Endothelial cell of umbilical vein (primary cell): ENCODE results near the gene NAV2.

Experiments
- EZH2 ChIP-seq: IDR thresholded peaks from 2 replicates; pipeline ENCODE4 v1.6.1; 2012; ENCODE audit warnings: borderline replicate concordance, low read depth, mild to moderate bottlenecking, moderate library complexity, low read length, inconsistent platforms; ENCODE audit not compliant: severe bottlenecking
- FOS ChIP-seq: IDR thresholded peaks from 2 replicates; pipeline ENCODE4 v1.6.1; 2011; ENCODE audit warnings: mild to moderate bottlenecking, low read length, moderate library complexity, borderline replicate concordance; ENCODE audit not compliant: insufficient read depth
- JUN ChIP-seq: IDR thresholded peaks from 2 replicates; pipeline ENCODE4 v1.6.1; 2011; ENCODE audit warnings: borderline replicate concordance, low read depth; ENCODE audit not compliant: insufficient read length, insufficient read depth
- MYC ChIP-seq: IDR thresholded peaks from one replicate; pipeline ENCODE4 v1.6.1; 2011; ENCODE audit warnings: mild to moderate bottlenecking, low read depth, low read length
- POLR2A ChIP-seq: IDR thresholded peaks from 2 replicates; pipeline ENCODE4 v1.6.1; 2012; ENCODE audit warnings: low read depth, mild to moderate bottlenecking, control low read depth, low read length
- POLR2AphosphoS5 ChIP-seq: IDR thresholded peaks from 2 replicates; pipeline ENCODE4 v1.6.1; 2012; ENCODE audit warnings: low read depth, mild to moderate bottlenecking, control low read depth, low read length, moderate library complexity; ENCODE audit not compliant: insufficient read depth
- TF ChIP-seq, protein P1 (sequence below), 2 donors: IDR thresholded peaks; 1 replicate in 1 of 2; 2 replicates in 1 of 2; pipeline ENCODE4 v1.5.1; 2011; ENCODE audit warnings: low read length in 2 of 2, mild to moderate bottlenecking in 2 of 2, moderate library complexity in 2 of 2, control low read depth in 1 of 2, inconsistent platforms in 1 of 2, low read depth in 1 of 2; ENCODE audit not compliant: insufficient read depth in 1 of 2; ENCODE audit errors: extremely low read depth in 1 of 2

DNA sequence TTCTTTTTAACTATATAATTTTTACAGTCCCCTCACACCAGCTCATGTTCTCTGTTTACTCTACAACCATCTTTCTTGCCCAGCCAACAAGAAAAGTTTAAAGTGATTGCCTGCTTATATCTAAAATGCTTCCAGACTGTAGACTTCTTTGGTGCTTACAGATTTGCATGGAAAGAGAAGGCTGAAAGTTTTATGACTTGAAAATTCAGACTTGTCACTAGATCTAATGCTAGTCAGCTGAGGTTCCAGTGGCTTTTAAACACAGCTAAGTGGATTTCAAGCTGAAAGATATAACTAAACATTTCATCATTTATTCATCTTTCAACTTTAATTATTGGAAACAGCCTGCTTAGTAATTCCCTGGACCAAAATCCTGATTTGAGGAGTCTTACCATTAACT lies 178.4 kb downstream of the NAV2 start:
- TF ChIP-seq, protein P1, sequence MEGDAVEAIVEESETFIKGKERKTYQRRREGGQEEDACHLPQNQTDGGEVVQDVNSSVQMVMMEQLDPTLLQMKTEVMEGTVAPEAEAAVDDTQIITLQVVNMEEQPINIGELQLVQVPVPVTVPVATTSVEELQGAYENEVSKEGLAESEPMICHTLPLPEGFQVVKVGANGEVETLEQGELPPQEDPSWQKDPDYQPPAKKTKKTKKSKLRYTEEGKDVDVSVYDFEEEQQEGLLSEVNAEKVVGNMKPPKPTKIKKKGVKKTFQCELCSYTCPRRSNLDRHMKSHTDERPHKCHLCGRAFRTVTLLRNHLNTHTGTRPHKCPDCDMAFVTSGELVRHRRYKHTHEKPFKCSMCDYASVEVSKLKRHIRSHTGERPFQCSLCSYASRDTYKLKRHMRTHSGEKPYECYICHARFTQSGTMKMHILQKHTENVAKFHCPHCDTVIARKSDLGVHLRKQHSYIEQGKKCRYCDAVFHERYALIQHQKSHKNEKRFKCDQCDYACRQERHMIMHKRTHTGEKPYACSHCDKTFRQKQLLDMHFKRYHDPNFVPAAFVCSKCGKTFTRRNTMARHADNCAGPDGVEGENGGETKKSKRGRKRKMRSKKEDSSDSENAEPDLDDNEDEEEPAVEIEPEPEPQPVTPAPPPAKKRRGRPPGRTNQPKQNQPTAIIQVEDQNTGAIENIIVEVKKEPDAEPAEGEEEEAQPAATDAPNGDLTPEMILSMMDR (IDR thresholded peaks at IDR 0.05; ENCODE audit: extremely low read depth in 1 of 2, insufficient read depth in 1 of 2, low read depth in 1 of 2, low read length in 2 of 2) = no peak
- TF ChIP-seq POLR2A (no peak), EZH2 (no peak), JUN (no peak), MYC (no peak), POLR2AphosphoS5 (no peak), FOS (no peak)
